ENCODE measurements around the gene KLK7.

- no peak for TF ChIP-seq CEBPB (IDR thresholded peaks at IDR 0.05; ENCODE audit: low read depth, low read length)
- TF ChIP-seq CTCF (conservative IDR thresholded peaks at IDR 0.05; ENCODE audit: low read depth, low read length) = no peak
- no peak for TF ChIP-seq USF2 (IDR thresholded peaks at IDR 0.05; ENCODE audit: low read depth, low read length)
- no peak for TF ChIP-seq POLR2A (IDR thresholded peaks at IDR 0.05; ENCODE audit: low read depth, low read length)
- TF ChIP-seq BHLHE40 (IDR thresholded peaks at IDR 0.05; ENCODE audit: low read depth, low read length) = no peak
- no peak for TF ChIP-seq SMC3 (IDR thresholded peaks at IDR 0.05; ENCODE audit: low read depth, low read length)
- no peak for TF ChIP-seq FOS (IDR thresholded peaks at IDR 0.05; ENCODE audit: low read depth, low read length)
- TF ChIP-seq ELK1 (IDR thresholded peaks at IDR 0.05; ENCODE audit: borderline replicate concordance, low read depth, low read length) = no peak
- TF ChIP-seq RCOR1 (IDR thresholded peaks at IDR 0.05; ENCODE audit: insufficient replicate concordance, low read length) = no peak
- no peak for TF ChIP-seq RAD21 (IDR thresholded peaks at IDR 0.05; ENCODE audit: low read length)
- no peak for TF ChIP-seq RFX5 (IDR thresholded peaks at IDR 0.05; ENCODE audit: low read depth, low read length)
- TF ChIP-seq MXI1 (IDR thresholded peaks at IDR 0.05; ENCODE audit: borderline replicate concordance, low read depth, low read length) = no peak
- no peak for TF ChIP-seq MAFK (IDR thresholded peaks at IDR 0.05; ENCODE audit: low read depth, low read length)
Measured at GRCh38 chr19:50972795-50973376, 10.8 kb downstream of the KLK7 start.
